CD14-positive monocyte (primary cell): ENCODE data around the gene TWNK. TPM values are rescaled to one million over a fixed set of nuclear protein-coding genes. Genes with fewer than 3 reads are reported as not detected.

ENCODE experiments used
- DNase-seq, 3 donors: peaks; one replicate each; pipeline ENCODE4 v3.0.0-alpha.2; 2011 to 2022
- H2AFZ ChIP-seq: 2 replicates; pipeline ENCODE4 v1.6.0; 2012; ENCODE audit warnings: mild to moderate bottlenecking, low read depth, low read length, inconsistent platforms; ENCODE audit not compliant: insufficient read depth, poor library complexity, severe bottlenecking
- H3K27ac ChIP-seq, 2 donors: 1 replicate in 1 of 2; 2 replicates in 1 of 2; pipeline ENCODE4 v1.5.1; 2012 to 2013; ENCODE audit warnings: low read length in 2 of 2, control low read depth in 1 of 2, inconsistent platforms in 1 of 2, low read depth in 1 of 2, mild to moderate bottlenecking in 1 of 2
- H3K27me3 ChIP-seq, 2 donors: one replicate each; pipeline versions ENCODE4 v1.6.0 to v1.6.1; 2011 to 2013; ENCODE audit warnings: low read length in 2 of 2; ENCODE audit not compliant: control insufficient read depth in 2 of 2, insufficient read depth in 2 of 2
- H3K36me3 ChIP-seq, 2 donors: replicated peaks in 1 of 2; 1 replicate in 1 of 2; 2 replicates in 1 of 2; pipeline versions ENCODE4 v1.5.1 to v1.6.1; 2012 to 2013; ENCODE audit warnings: low read length in 2 of 2, control low read depth in 1 of 2, inconsistent platforms in 1 of 2, mild to moderate bottlenecking in 1 of 2; ENCODE audit not compliant: insufficient read depth in 2 of 2, control insufficient read depth in 1 of 2
- H3K4me1 ChIP-seq, 2 donors: 1 replicate in 1 of 2; 2 replicates in 1 of 2; pipeline versions ENCODE4 v1.5.1 to v1.6.1; 2012 to 2013; ENCODE audit warnings: low read length in 2 of 2, control low read depth in 1 of 2, inconsistent platforms in 1 of 2, mild to moderate bottlenecking in 1 of 2, moderate library complexity in 1 of 2; ENCODE audit not compliant: insufficient read depth in 2 of 2, control insufficient read depth in 1 of 2
- H3K4me2 ChIP-seq: replicated peaks from 2 replicates; pipeline ENCODE3; 2012; ENCODE audit warnings: low read length, moderate library complexity, mild to moderate bottlenecking; ENCODE audit not compliant: poor library complexity, severe bottlenecking; ENCODE audit errors: extremely low read depth
- H3K4me3 ChIP-seq, 3 experiments: fragments of 200-600 bp in 1 of 3; sonication (generic) in 1 of 3; replicated peaks in 1 of 3; 1 replicate in 2 of 3; 2 replicates in 1 of 3; pipeline ENCODE4 v1.5.1; 2011 to 2013; ENCODE audit warnings: low read length in 3 of 3, mild to moderate bottlenecking in 3 of 3, control low read depth in 2 of 3, low read depth in 2 of 3, inconsistent platforms in 1 of 3, moderate library complexity in 1 of 3
- H3K79me2 ChIP-seq: 2 replicates; pipeline ENCODE4 v1.6.0; 2012; ENCODE audit warnings: mild to moderate bottlenecking, control low read depth, inconsistent platforms, low read length, moderate library complexity; ENCODE audit not compliant: insufficient read depth
- H3K9ac ChIP-seq: 2 replicates; pipeline ENCODE4 v1.6.0; 2017; ENCODE audit warnings: low read length, mild to moderate bottlenecking; ENCODE audit not compliant: insufficient read depth, poor library complexity, severe bottlenecking
- H3K9me3 ChIP-seq, 2 donors: replicated peaks in 1 of 2; 1 replicate in 1 of 2; 2 replicates in 1 of 2; pipeline versions ENCODE4 v1.5.1 to v1.6.1; 2012 to 2013; ENCODE audit warnings: low read length in 2 of 2, control low read depth in 1 of 2; ENCODE audit not compliant: control insufficient read depth in 1 of 2, insufficient read depth in 1 of 2
- H4K20me1 ChIP-seq: 2 replicates; pipeline ENCODE4 v1.6.0; 2012; ENCODE audit warnings: mild to moderate bottlenecking, low read length, control low read depth, moderate library complexity; ENCODE audit not compliant: insufficient read depth
- H3K27ac Mint-ChIP-seq, 7 donors: one replicate each; pipeline ENCODE4 v1.8.0; 2020; ENCODE audit warnings: mild to moderate bottlenecking in 7 of 7, mixed read lengths in 7 of 7, moderate library complexity in 6 of 7, inconsistent platforms in 2 of 7
- H3K27me3 Mint-ChIP-seq, 3 donors: one replicate each; pipeline ENCODE4 v1.8.0; 2021 to 2022; ENCODE audit warnings: low read depth in 3 of 3, mild to moderate bottlenecking in 3 of 3, mixed read lengths in 3 of 3, moderate library complexity in 3 of 3, inconsistent platforms in 1 of 3
- H3K36me3 Mint-ChIP-seq, 2 donors: one replicate each; pipeline ENCODE4 v1.8.0; 2020; ENCODE audit warnings: mixed read lengths in 2 of 2, inconsistent platforms in 1 of 2, mild to moderate bottlenecking in 1 of 2
- H3K4me1 Mint-ChIP-seq: one replicate; pipeline ENCODE4 v1.8.0; 2020; ENCODE audit warnings: mild to moderate bottlenecking, mixed read lengths
- H3K4me3 Mint-ChIP-seq, 2 donors: one replicate each; pipeline ENCODE4 v1.8.0; 2020; ENCODE audit warnings: mild to moderate bottlenecking in 2 of 2, mixed read lengths in 2 of 2, moderate library complexity in 1 of 2
- H3K9me3 Mint-ChIP-seq, 7 donors: one replicate each; pipeline ENCODE4 v1.8.0; 2020 to 2022; ENCODE audit warnings: mixed read lengths in 7 of 7, mild to moderate bottlenecking in 6 of 7, moderate library complexity in 6 of 7, inconsistent platforms in 2 of 7
- WGBS: methylation state at CpG from one replicate; pipeline ENCODE4 v1.1.5; 2013; ENCODE audit warnings: missing lambda C conversion rate; ENCODE audit not compliant: insufficient coverage; 5-methylcytosine and 5-hydroxymethylcytosine counted together
- intact Hi-C, 2 donors: fragments of 100-400 bp; cut with micrococcal nuclease; formaldehyde crosslinking; loops; one replicate each; pipeline versions ENCODE4 v1.15.0 to v1.15.1; 2023
- polyA plus RNA-seq, 3 donors: library from polyadenylated mRNA; depleted of rRNA in 1 of 3; unstranded in 2 of 3; stranded (reverse) in 1 of 3; fragments of 300-500 nt in 2 of 3; fragments of >200 nt in 1 of 3; fragmentation: Illumina TruSeq in 2 of 3; gene quantifications; 1 replicate in 2 of 3; 2 replicates in 1 of 3; pipeline ENCODE4 v1.2.3, GENCODE V29; 2012 to 2021
- TF ChIP-seq, protein P1 (sequence below): fragments of 200-600 bp; IDR thresholded peaks from one replicate; pipeline ENCODE4 v1.8.0; 2022; ENCODE audit warnings: antibody characterized with exemption, mild to moderate bottlenecking

Gene TWNK
- polyA plus RNA-seq, 3 donors, result 0.31 to 1.2 (median 0.69) TPM

DNA sequence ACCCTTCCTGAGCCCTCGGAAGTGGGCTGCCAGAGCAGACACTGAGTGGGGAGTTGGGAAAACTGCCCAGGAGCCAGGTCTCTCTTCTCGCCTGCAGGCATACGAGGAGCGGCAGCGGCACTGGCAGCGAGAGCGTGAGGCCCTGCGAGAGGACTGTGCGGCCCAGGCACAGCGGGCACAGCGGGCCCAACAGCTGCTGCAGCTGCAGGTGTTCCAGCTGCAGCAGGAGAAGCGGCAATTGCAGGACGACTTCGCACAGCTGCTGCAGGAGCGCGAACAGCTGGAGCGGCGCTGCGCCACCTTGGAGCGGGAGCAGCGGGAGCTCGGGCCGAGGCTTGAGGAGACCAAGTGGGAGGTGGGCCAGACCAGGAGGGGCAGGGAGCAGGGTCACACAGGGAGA is 18.0 kb downstream of the TWNK start:
- H3K27me3 Mint-ChIP-seq, result peaks cover 0 to 6% (median 2%) of the 10 kb centered on the region in 3 donors
- H3K36me3 ChIP-seq, result peaks cover 3 to 12% of the 10 kb centered on the region in 2 donors
- DNase-seq, result no peak
- no peaks in the 10 kb centered on the region for H4K20me1 ChIP-seq
- intact Hi-C loops, result no loop called here
- peaks cover 7 to 12% of the 10 kb centered on the region in 2 donors for H3K4me1 ChIP-seq
- H3K4me3 ChIP-seq, result no peak overlapping the region
- no peak overlapping the region for H3K4me3 Mint-ChIP-seq
- H3K9me3 ChIP-seq, result no peaks in the 10 kb centered on the region
- H3K9me3 Mint-ChIP-seq, result no peaks in the 10 kb centered on the region
- H3K27ac Mint-ChIP-seq, result no peak overlapping the region
- WGBS, result over 99% methylated on average over 20 of the region's 23 CpGs
- H3K79me2 ChIP-seq, result peaks cover 5% of the 10 kb centered on the region
- peaks cover 12% of the 10 kb centered on the region for H3K4me1 Mint-ChIP-seq
- H3K9ac ChIP-seq, result no peak overlapping the region
- TF ChIP-seq, protein P1, sequence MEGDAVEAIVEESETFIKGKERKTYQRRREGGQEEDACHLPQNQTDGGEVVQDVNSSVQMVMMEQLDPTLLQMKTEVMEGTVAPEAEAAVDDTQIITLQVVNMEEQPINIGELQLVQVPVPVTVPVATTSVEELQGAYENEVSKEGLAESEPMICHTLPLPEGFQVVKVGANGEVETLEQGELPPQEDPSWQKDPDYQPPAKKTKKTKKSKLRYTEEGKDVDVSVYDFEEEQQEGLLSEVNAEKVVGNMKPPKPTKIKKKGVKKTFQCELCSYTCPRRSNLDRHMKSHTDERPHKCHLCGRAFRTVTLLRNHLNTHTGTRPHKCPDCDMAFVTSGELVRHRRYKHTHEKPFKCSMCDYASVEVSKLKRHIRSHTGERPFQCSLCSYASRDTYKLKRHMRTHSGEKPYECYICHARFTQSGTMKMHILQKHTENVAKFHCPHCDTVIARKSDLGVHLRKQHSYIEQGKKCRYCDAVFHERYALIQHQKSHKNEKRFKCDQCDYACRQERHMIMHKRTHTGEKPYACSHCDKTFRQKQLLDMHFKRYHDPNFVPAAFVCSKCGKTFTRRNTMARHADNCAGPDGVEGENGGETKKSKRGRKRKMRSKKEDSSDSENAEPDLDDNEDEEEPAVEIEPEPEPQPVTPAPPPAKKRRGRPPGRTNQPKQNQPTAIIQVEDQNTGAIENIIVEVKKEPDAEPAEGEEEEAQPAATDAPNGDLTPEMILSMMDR, result no peak
- no peak overlapping the region for H3K4me2 ChIP-seq
- no peak overlapping the region for H3K27ac ChIP-seq
- H3K27me3 ChIP-seq, result no peaks in the 10 kb centered on the region
- H3K36me3 Mint-ChIP-seq, result peaks cover 11 to 20% of the 10 kb centered on the region in 2 donors
- H2AFZ ChIP-seq, result no peak overlapping the region

- H4K20me1 ChIP-seq, result no peaks in the 10 kb centered on the region
- peaks cover under 1% of the 10 kb centered on the region for H3K79me2 ChIP-seq
- DNase-seq, result no peak
- intact Hi-C loops, result no loop called here
- no peaks in the 10 kb centered on the region for H3K9me3 ChIP-seq
- no peak overlapping the region for H3K4me3 ChIP-seq
- TF ChIP-seq, protein P1, result no peak
- no peak overlapping the region for H3K9ac ChIP-seq
- 100% methylated on average over 2 of the region's 4 CpGs for WGBS
- Mint-ChIP-seq H3K36me3 (peaks cover 10 to 20% of the 10 kb centered on the region in 2 donors), H3K27ac (no peak overlapping the region), H3K4me1 (peaks cover 6% of the 10 kb centered on the region), H3K4me3 (no peak overlapping the region), H3K9me3 (no peaks in the 10 kb centered on the region), H3K27me3 (peaks cover 0 to 4% (median 0%) of the 10 kb centered on the region in 3 donors)
- H3K4me2 ChIP-seq, result no peak overlapping the region
- H2AFZ ChIP-seq, result no peak overlapping the region
- no peak overlapping the region for H3K27ac ChIP-seq
- peaks cover 3 to 12% of the 10 kb centered on the region in 2 donors for H3K36me3 ChIP-seq
- peaks cover under 1 to 6% of the 10 kb centered on the region in 2 donors for H3K4me1 ChIP-seq
- no peaks in the 10 kb centered on the region for H3K27me3 ChIP-seq
Measured at GRCh38 chr10:101005869-101006567, 18.7 kb downstream of the TWNK start.
